ENCODE data around the gene SULT6B1.
"Not testable (repeated sequence)": the region's sequence is repeated elsewhere in the genome, so short reads cannot be mapped to it uniquely, and the experiment has no call there.

GRCh38 chr2:37195862-37196319, 7.4 kb upstream of the SULT6B1 start:
- not testable (repeated sequence) for TF ChIP-seq CTCF (IDR thresholded peaks at IDR 0.05; ENCODE audit: insufficient read depth, low read length, poor library complexity, severe bottlenecking); EZH2phosphoT487 (conservative IDR thresholded peaks at IDR 0.05; ENCODE audit: low read length)

Measured in SU-DHL-6 (cell line).